Sigmoid colon (tissue), 4 donors: ENCODE results near the gene DHRS7B.

Experiments used
- EP300 ChIP-seq, 4 donors: sonication (generic); formaldehyde crosslinking; IDR thresholded peaks; one replicate each; pipeline ENCODE4 v1.6.1; 2017; ENCODE audit warnings: antibody characterized with exemption in 4 of 4
- POLR2A ChIP-seq, 2 donors: fragments of 450-650 bp; IDR thresholded peaks; one replicate each; pipeline ENCODE4 v1.6.1; 2016; ENCODE audit warnings: antibody characterized with exemption in 2 of 2, mild to moderate bottlenecking in 2 of 2, moderate library complexity in 2 of 2
- POLR2AphosphoS5 ChIP-seq, 4 donors: sonication (generic); formaldehyde crosslinking; IDR thresholded peaks; one replicate each; pipeline ENCODE4 v1.6.1; 2017; ENCODE audit warnings: antibody characterized with exemption in 4 of 4
- TF ChIP-seq, protein P1 (sequence below), 4 experiments: fragments of 450-650 bp in 3 of 4; fragments of 200-600 bp in 1 of 4; IDR thresholded peaks; one replicate each; pipeline ENCODE4 v1.5.1; 2016 to 2019; ENCODE audit warnings: antibody characterized with exemption in 4 of 4, mild to moderate bottlenecking in 3 of 4, moderate library complexity in 2 of 4

DNA sequence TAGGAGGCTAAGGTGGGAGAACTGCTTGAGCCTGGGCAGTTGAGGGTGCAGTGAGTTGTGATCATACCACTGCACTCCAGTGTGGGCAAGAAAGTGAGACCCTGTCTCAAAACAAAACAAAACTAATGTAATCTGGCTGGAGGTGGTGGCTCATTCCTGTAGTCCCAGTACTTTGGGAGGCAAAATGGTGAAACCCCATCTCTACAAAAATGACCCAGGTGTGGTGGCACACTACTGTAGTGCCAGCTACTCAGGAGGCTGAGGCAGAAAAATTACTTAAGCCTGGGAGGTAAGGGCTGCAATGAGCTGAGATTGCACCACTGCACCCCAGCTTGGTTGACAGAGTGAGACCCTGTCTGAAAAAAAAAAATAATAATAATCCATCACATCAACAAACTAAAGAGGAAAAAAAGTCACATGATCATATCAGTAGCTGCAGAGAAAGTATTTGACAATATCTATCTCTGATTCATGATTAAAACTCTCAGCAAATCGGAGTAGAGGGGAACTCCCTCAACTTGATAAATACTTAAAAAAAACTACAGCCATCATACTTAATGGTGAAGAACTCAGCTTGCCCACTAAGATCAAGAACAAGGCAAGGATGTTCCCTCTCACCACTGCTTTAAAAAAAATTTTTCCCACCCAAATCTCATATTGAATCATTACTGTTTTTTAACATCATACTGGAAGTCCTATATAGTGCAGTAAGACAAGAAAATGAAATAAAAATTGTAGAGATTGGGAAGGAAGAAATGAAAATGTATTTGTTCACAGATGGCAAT lies 31.0 kb downstream of the DHRS7B start:
- no peak for TF ChIP-seq POLR2A (IDR thresholded peaks at IDR 0.05)
- TF ChIP-seq, protein P1, sequence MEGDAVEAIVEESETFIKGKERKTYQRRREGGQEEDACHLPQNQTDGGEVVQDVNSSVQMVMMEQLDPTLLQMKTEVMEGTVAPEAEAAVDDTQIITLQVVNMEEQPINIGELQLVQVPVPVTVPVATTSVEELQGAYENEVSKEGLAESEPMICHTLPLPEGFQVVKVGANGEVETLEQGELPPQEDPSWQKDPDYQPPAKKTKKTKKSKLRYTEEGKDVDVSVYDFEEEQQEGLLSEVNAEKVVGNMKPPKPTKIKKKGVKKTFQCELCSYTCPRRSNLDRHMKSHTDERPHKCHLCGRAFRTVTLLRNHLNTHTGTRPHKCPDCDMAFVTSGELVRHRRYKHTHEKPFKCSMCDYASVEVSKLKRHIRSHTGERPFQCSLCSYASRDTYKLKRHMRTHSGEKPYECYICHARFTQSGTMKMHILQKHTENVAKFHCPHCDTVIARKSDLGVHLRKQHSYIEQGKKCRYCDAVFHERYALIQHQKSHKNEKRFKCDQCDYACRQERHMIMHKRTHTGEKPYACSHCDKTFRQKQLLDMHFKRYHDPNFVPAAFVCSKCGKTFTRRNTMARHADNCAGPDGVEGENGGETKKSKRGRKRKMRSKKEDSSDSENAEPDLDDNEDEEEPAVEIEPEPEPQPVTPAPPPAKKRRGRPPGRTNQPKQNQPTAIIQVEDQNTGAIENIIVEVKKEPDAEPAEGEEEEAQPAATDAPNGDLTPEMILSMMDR (IDR thresholded peaks at IDR 0.05) = no peak
- TF ChIP-seq EP300 (IDR thresholded peaks at IDR 0.05) = no peak
- TF ChIP-seq POLR2AphosphoS5 (IDR thresholded peaks at IDR 0.05) = no peak
